Testis (tissue), 2 donors: ENCODE measurements around the gene GLYATL3.

ENCODE experiments used
- POLR2A ChIP-seq: fragments of 450-650 bp; IDR thresholded peaks from one replicate; pipeline ENCODE4 v1.6.1; 2017; ENCODE audit warnings: antibody characterized with exemption, mild to moderate bottlenecking, moderate library complexity
- TF ChIP-seq, protein P1 (sequence below), 3 experiments: fragments of 450-650 bp in 2 of 3; fragments of 200-600 bp in 1 of 3; sonication (generic) in 1 of 3; IDR thresholded peaks; one replicate each; pipeline ENCODE4 v1.5.1; 2016 to 2019; ENCODE audit warnings: antibody characterized with exemption in 3 of 3, mild to moderate bottlenecking in 2 of 3, moderate library complexity in 1 of 3

DNA sequence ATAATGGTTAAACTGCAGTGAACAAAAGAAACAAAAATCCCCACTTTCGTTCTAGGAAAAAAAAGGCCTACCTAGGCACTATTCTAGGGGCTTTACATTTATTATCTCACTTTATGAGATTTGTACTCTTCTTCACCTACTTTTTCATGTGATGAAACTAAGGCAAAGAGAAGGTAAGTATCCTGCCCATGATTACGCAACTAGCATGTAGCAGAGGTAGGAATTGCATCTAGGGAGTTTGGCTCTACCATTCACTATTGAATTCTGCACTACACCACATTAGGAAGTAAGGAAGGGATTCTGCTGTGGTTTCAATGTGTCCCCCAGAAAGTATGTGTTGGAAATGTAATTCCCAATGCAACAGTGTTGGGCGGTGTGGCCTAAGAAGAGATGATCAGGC, 39.4 kb downstream of the GLYATL3 start:
- TF ChIP-seq, protein P1, sequence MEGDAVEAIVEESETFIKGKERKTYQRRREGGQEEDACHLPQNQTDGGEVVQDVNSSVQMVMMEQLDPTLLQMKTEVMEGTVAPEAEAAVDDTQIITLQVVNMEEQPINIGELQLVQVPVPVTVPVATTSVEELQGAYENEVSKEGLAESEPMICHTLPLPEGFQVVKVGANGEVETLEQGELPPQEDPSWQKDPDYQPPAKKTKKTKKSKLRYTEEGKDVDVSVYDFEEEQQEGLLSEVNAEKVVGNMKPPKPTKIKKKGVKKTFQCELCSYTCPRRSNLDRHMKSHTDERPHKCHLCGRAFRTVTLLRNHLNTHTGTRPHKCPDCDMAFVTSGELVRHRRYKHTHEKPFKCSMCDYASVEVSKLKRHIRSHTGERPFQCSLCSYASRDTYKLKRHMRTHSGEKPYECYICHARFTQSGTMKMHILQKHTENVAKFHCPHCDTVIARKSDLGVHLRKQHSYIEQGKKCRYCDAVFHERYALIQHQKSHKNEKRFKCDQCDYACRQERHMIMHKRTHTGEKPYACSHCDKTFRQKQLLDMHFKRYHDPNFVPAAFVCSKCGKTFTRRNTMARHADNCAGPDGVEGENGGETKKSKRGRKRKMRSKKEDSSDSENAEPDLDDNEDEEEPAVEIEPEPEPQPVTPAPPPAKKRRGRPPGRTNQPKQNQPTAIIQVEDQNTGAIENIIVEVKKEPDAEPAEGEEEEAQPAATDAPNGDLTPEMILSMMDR (IDR thresholded peaks at IDR 0.05) = no peak
- no peak for TF ChIP-seq POLR2A
